ENCODE results near the gene CCM2. TPM values are rescaled to one million over a fixed set of nuclear protein-coding genes. Genes with fewer than 3 reads are reported as not detected.

Gene CCM2
- total RNA-seq, 1 donor from 2014 or later: 28.7 TPM

GRCh38 chr7:44969049-44969700, 30.8 kb upstream of the CCM2 start:
- Histone ChIP-seq H3K4me3 (ENCODE audit: low read length in 3 of 3) (no peak overlapping the region), H3K9me3 (ENCODE audit: control insufficient read depth in 3 of 3, low read length in 3 of 3) (no peaks in the 10 kb centered on the region), H3K9ac (ENCODE audit: low read depth in 1 of 3, low read length in 3 of 3) (no peak overlapping the region), H3K27me3 (ENCODE audit: control insufficient read depth in 3 of 3, insufficient read depth in 3 of 3, low read length in 3 of 3) (no peaks in the 10 kb centered on the region), H3K27ac (ENCODE audit: low read depth, low read length) (no peak overlapping the region), H3K36me3 (ENCODE audit: control insufficient read depth in 3 of 3, insufficient read depth in 3 of 3, low read length in 3 of 3) (no peaks in the 10 kb centered on the region), H3K4me1 (ENCODE audit: control insufficient read depth in 3 of 3, insufficient read depth in 3 of 3, low read length in 3 of 3) (peaks cover 0 to 3% (median 0%) of the 10 kb centered on the region in 3 donors)

DNA sequence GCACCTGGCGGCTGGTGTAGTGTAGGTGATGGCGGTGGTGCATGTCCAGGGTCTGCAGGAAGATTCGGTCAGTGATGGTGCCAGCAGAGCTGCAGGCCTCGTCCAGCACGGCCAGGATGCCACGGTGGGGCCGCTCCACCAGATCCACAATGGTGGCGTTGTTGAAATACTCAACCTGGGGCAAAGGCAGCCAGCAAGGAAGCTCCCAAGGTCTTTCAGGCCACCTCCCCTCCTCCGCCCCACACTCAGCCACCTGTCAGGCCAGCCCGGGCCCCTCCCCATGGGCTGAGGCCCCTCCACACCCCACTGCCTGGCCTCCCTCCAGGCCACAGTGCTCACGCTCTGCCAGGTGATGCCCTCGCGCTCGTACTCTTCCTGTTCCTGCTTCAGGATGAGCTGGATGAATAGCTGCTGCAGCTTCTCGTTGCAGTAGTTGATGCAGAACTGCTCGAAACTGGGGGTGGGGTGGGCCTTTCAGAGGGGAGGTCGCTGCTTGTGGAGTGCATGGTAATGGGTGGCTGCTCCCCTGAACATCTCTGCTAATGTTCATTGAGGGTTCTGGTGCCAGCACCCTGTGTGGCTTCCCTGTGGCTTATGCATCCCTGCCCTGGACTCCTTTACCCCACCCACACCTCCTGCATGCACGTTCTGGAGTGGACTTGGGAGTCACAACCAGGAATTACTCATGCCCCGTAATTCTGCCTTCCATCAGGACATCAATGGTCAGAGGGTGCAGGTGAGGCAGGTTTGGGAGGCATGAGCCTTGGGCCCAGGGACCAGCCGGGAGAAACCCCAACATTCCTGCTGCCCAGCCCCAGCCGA, 30.1 kb upstream of the CCM2 start:
- H3K27ac ChIP-seq (ENCODE audit: low read depth, low read length): no peak overlapping the region
- no peak overlapping the region for H3K4me3 ChIP-seq (ENCODE audit: low read length in 3 of 3)
- no peaks in the 10 kb centered on the region for H3K36me3 ChIP-seq (ENCODE audit: control insufficient read depth in 3 of 3, insufficient read depth in 3 of 3, low read length in 3 of 3)
- H3K9ac ChIP-seq (ENCODE audit: low read depth in 1 of 3, low read length in 3 of 3): no peak overlapping the region
- no peaks in the 10 kb centered on the region for H3K27me3 ChIP-seq (ENCODE audit: control insufficient read depth in 3 of 3, insufficient read depth in 3 of 3, low read length in 3 of 3)
- no peaks in the 10 kb centered on the region for H3K9me3 ChIP-seq (ENCODE audit: control insufficient read depth in 3 of 3, low read length in 3 of 3)
- H3K4me1 ChIP-seq (ENCODE audit: control insufficient read depth in 3 of 3, insufficient read depth in 3 of 3, low read length in 3 of 3): peaks cover 0 to 3% (median 0%) of the 10 kb centered on the region in 3 donors

DNA sequence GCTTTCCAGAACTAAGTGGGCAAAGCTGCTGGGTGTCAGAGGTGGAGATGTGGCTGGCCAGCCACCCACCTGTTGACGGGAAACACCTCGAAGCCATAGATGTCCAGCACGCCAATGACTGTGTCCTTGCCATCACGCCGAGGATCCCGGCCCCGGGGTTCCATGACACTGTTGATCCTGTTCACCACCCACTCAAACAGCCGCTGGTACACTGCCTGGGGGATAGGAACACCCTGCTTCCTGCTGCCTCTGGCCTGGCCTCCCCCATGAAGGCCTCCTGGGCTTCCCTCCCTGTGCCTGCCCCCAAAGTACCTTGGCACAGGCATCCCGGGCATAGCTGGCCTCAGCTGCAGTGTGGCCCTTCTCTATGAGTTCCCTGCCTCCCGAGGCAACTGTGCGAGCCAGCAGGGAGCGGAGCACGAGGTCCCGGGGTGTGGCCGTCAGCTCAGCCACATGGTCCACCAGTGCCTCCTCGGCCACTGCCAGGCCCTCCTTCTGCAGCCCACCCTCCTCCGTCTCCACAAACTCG, 29.4 kb upstream of the CCM2 start:
- no peak overlapping the region for H3K4me3 ChIP-seq (ENCODE audit: low read length in 3 of 3)
- no peaks in the 10 kb centered on the region for H3K27me3 ChIP-seq (ENCODE audit: control insufficient read depth in 3 of 3, insufficient read depth in 3 of 3, low read length in 3 of 3)
- H3K36me3 ChIP-seq (ENCODE audit: control insufficient read depth in 3 of 3, insufficient read depth in 3 of 3, low read length in 3 of 3): no peaks in the 10 kb centered on the region
- H3K27ac ChIP-seq (ENCODE audit: low read depth, low read length): no peak overlapping the region
- peaks cover 0 to 3% (median 0%) of the 10 kb centered on the region in 3 donors for H3K4me1 ChIP-seq (ENCODE audit: control insufficient read depth in 3 of 3, insufficient read depth in 3 of 3, low read length in 3 of 3)
- no peak overlapping the region for H3K9ac ChIP-seq (ENCODE audit: low read depth in 1 of 3, low read length in 3 of 3)
- H3K9me3 ChIP-seq (ENCODE audit: control insufficient read depth in 3 of 3, low read length in 3 of 3): no peaks in the 10 kb centered on the region

- Histone ChIP-seq H3K9me3 (ENCODE audit: control insufficient read depth in 3 of 3, low read length in 3 of 3) (no peaks in the 10 kb centered on the region), H3K27ac (ENCODE audit: low read depth, low read length) (no peak overlapping the region), H3K9ac (ENCODE audit: low read depth in 1 of 3, low read length in 3 of 3) (no peak overlapping the region), H3K36me3 (ENCODE audit: control insufficient read depth in 3 of 3, insufficient read depth in 3 of 3, low read length in 3 of 3) (no peaks in the 10 kb centered on the region), H3K4me3 (ENCODE audit: low read length in 3 of 3) (no peak overlapping the region), H3K4me1 (ENCODE audit: control insufficient read depth in 3 of 3, insufficient read depth in 3 of 3, low read length in 3 of 3) (peaks cover 0 to 3% (median 0%) of the 10 kb centered on the region in 3 donors), H3K27me3 (ENCODE audit: control insufficient read depth in 3 of 3, insufficient read depth in 3 of 3, low read length in 3 of 3) (no peaks in the 10 kb centered on the region)
These were observed 28.7 kb upstream of the CCM2 start for GRCh38 chr7:44971188-44971901.

DNA sequence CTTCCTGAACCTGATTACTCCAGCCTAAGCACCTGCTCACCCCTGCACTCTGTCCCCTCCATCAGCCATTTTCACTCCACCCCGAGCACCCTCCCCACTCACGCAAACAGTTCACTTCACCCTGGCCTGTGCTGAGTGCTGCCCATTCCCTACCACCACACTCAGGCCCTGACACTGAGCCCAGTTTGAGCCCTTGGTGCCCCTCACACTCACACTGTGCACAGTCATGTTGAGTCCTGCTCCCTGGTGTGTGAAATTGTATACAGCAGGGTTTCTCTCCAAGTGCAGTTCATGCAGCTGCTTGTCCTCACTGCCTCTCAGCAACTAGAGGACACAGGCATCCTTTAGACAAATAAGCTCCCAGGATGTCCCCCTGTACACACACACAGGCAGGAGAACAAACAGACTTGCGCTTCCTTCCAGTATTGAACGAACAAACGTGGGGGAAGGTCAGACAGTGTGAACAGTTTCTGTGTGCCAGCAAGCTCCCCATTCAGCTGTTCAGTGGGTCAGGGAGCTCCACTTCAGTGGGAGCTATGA, 28.0 kb upstream of the CCM2 start:
- H3K36me3 ChIP-seq (ENCODE audit: control insufficient read depth in 3 of 3, insufficient read depth in 3 of 3, low read length in 3 of 3): no peaks in the 10 kb centered on the region
- H3K27me3 ChIP-seq (ENCODE audit: control insufficient read depth in 3 of 3, insufficient read depth in 3 of 3, low read length in 3 of 3): no peaks in the 10 kb centered on the region
- H3K4me3 ChIP-seq (ENCODE audit: low read length in 3 of 3): no peak overlapping the region
- H3K27ac ChIP-seq (ENCODE audit: low read depth, low read length): no peak overlapping the region
- H3K4me1 ChIP-seq (ENCODE audit: control insufficient read depth in 3 of 3, insufficient read depth in 3 of 3, low read length in 3 of 3): peaks cover 0 to 3% (median under 1%) of the 10 kb centered on the region in 3 donors
- H3K9me3 ChIP-seq (ENCODE audit: control insufficient read depth in 3 of 3, low read length in 3 of 3): no peaks in the 10 kb centered on the region
- H3K9ac ChIP-seq (ENCODE audit: low read depth in 1 of 3, low read length in 3 of 3): no peak overlapping the region

DNA sequence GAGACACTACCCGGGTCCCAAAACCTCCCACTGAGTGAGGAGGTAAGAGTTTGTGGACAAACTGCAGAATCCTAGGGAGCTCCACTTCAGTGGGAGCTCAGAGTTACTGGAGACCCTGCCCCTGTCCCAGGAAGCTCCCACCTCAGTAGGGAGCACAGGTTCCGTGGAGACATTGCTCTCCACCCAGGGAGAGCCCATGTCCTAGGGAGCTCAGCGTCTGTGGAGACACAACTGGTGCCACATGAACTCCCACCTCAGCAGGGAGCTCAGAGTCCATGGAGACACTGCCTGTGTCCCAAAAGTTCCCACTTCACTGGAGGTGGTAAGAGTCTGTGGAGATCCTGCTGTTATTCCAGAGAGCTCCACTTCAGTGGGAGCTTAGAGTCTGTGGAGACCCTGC, 27.4 kb upstream of the CCM2 start:
- H3K27me3 ChIP-seq (ENCODE audit: control insufficient read depth in 3 of 3, insufficient read depth in 3 of 3, low read length in 3 of 3): no peaks in the 10 kb centered on the region
- no peaks in the 10 kb centered on the region for H3K9me3 ChIP-seq (ENCODE audit: control insufficient read depth in 3 of 3, low read length in 3 of 3)
- H3K4me3 ChIP-seq (ENCODE audit: low read length in 3 of 3): no peak overlapping the region
- H3K27ac ChIP-seq (ENCODE audit: low read depth, low read length): no peak overlapping the region
- H3K36me3 ChIP-seq (ENCODE audit: control insufficient read depth in 3 of 3, insufficient read depth in 3 of 3, low read length in 3 of 3): no peaks in the 10 kb centered on the region
- no peak overlapping the region for H3K9ac ChIP-seq (ENCODE audit: low read depth in 1 of 3, low read length in 3 of 3)
- peaks cover 0 to 4% (median 3%) of the 10 kb centered on the region in 3 donors for H3K4me1 ChIP-seq (ENCODE audit: control insufficient read depth in 3 of 3, insufficient read depth in 3 of 3, low read length in 3 of 3)

GRCh38 chr7:44973610-44974401, 26.2 kb upstream of the CCM2 start:
- H3K4me3 ChIP-seq (ENCODE audit: low read length in 3 of 3): no peak overlapping the region
- peaks cover 0 to 4% (median 3%) of the 10 kb centered on the region in 3 donors for H3K4me1 ChIP-seq (ENCODE audit: control insufficient read depth in 3 of 3, insufficient read depth in 3 of 3, low read length in 3 of 3)
- no peaks in the 10 kb centered on the region for H3K27me3 ChIP-seq (ENCODE audit: control insufficient read depth in 3 of 3, insufficient read depth in 3 of 3, low read length in 3 of 3)
- H3K36me3 ChIP-seq (ENCODE audit: control insufficient read depth in 3 of 3, insufficient read depth in 3 of 3, low read length in 3 of 3): no peaks in the 10 kb centered on the region
- H3K9me3 ChIP-seq (ENCODE audit: control insufficient read depth in 3 of 3, low read length in 3 of 3): no peaks in the 10 kb centered on the region
- peak overlapping the region in 1 of 3 donors; percentile 25 for H3K9ac ChIP-seq (ENCODE audit: low read depth in 1 of 3, low read length in 3 of 3)
- H3K27ac ChIP-seq (ENCODE audit: low read depth, low read length): no peak overlapping the region

DNA sequence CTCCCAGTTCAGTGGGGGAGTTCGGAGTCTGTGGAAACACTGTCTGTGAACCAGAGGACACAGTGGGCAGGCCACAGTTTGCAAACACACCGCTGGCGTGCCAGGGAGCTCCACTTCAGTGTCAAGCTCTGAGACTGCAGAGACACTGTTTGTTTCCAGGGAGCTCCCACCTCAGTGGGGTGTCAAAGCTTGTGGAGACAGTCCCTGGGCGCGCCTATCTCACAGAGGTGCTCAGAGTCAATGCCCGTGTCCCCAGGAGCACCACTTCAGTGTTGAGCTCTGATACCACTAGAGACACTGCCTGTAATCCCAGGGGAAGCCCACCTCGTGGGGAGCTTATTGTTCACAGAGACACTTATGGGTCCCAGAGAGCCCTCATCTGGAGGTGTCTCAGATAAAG, 25.5 kb upstream of the CCM2 start:
- Histone ChIP-seq H3K4me3 (ENCODE audit: low read length in 3 of 3) (no peak overlapping the region), H3K27ac (ENCODE audit: low read depth, low read length) (no peak overlapping the region), H3K9ac (ENCODE audit: low read depth in 1 of 3, low read length in 3 of 3) (no peak overlapping the region), H3K4me1 (ENCODE audit: control insufficient read depth in 3 of 3, insufficient read depth in 3 of 3, low read length in 3 of 3) (peaks cover 3 to 6% (median 4%) of the 10 kb centered on the region in 3 donors), H3K36me3 (ENCODE audit: control insufficient read depth in 3 of 3, insufficient read depth in 3 of 3, low read length in 3 of 3) (peaks cover 0 to 1% (median 0%) of the 10 kb centered on the region in 3 donors), H3K9me3 (ENCODE audit: control insufficient read depth in 3 of 3, low read length in 3 of 3) (no peaks in the 10 kb centered on the region), H3K27me3 (ENCODE audit: control insufficient read depth in 3 of 3, insufficient read depth in 3 of 3, low read length in 3 of 3) (no peaks in the 10 kb centered on the region)

DNA sequence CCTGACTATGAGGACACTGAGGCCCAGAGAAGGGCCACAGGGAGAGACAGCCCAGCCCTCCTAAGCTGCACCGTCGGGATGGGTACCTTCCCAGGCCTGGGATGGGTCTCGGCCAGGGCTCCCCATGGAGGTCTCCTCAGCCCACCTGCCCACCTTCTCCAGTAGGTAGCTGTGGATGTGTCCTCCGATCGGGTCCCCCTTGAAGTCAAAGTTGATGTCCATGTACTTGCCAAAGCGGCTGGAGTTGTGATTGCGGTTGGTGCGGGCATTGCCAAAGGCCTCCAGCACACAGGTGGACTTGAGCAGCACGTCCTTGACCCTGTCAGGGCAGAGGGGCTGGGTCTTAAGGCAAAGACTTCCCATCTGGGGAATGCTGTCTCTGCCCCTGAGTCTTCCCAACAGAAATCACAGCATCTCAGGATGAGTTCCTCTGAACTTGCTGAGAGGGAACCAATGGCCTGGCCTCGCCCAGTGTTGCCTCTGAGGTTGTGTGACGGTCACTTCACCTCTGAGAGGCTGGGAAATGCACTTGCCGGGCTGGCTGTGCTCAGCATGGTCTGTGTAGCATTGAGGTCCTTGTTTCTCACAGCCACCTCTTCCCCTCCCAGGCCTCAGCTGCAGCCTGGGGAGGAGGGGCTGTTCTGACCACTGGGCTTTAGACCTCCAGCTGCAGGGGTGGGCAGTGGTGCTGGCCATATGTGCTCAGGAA, 24.5 kb upstream of the CCM2 start:
- peak overlapping the region in 1 of 3 donors; percentile 8 for H3K9ac ChIP-seq (ENCODE audit: low read depth in 1 of 3, low read length in 3 of 3)
- H3K4me3 ChIP-seq (ENCODE audit: low read length in 3 of 3): no peak overlapping the region
- peaks cover 3 to 13% (median 6%) of the 10 kb centered on the region in 3 donors for H3K4me1 ChIP-seq (ENCODE audit: control insufficient read depth in 3 of 3, insufficient read depth in 3 of 3, low read length in 3 of 3)
- H3K27ac ChIP-seq (ENCODE audit: low read depth, low read length): no peak overlapping the region
- peaks cover 0 to 4% (median 0%) of the 10 kb centered on the region in 3 donors for H3K36me3 ChIP-seq (ENCODE audit: control insufficient read depth in 3 of 3, insufficient read depth in 3 of 3, low read length in 3 of 3)
- no peaks in the 10 kb centered on the region for H3K27me3 ChIP-seq (ENCODE audit: control insufficient read depth in 3 of 3, insufficient read depth in 3 of 3, low read length in 3 of 3)
- H3K9me3 ChIP-seq (ENCODE audit: control insufficient read depth in 3 of 3, low read length in 3 of 3): no peaks in the 10 kb centered on the region

All from skeletal muscle tissue (tissue), 4 donors.